GOT3 (cell line): ENCODE measurements around the gene EDC3.
"Not testable (repeated sequence)": the region's sequence is repeated elsewhere in the genome, so short reads cannot be mapped to it uniquely, and the experiment has no call there.

Experiments used
- DNase-seq: peaks from one replicate; lab custom pipeline; 2025; ENCODE audit warnings: mixed read lengths; lab: John Stamatoyannopoulos, UW

EDC3 gene

GRCh38 chr15:74695597-74696397 lies at the start of gene EDC3:
Gene EDC3 (minus strand): TSS chr15:74696024. CDS start chr15:74675124, 20,900 bp downstream.
- DNase-seq = peak; percentile 8

DNA sequence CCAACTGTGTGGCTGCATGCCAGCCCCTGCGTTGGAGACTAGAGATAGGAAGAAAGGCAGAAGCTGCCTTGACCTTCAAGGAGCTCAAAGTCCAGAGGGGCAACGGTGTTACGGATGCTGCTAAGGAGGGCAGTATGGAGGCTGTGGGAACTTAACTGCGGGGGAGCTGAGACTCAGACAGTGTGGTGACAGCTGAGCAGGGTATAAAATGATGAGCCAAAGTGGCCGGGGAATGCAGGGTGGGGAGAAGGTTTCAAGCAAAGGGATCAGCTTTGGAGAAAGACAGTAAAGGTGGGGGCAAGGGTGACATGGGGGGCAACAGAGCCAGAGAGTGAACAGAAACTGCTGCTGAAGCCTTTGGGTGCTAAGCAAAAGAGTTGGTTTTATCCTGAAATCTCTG lies 46.6 kb upstream of the EDC3 start:
- no peak for DNase-seq

GRCh38 chr15:74738239-74738638 lies 42.4 kb upstream of the EDC3 start:
- not testable (repeated sequence) for DNase-seq

- DNase-seq = no peak
Measured at GRCh38 chr15:74735305-74735704, 39.5 kb upstream of the EDC3 start.

DNA sequence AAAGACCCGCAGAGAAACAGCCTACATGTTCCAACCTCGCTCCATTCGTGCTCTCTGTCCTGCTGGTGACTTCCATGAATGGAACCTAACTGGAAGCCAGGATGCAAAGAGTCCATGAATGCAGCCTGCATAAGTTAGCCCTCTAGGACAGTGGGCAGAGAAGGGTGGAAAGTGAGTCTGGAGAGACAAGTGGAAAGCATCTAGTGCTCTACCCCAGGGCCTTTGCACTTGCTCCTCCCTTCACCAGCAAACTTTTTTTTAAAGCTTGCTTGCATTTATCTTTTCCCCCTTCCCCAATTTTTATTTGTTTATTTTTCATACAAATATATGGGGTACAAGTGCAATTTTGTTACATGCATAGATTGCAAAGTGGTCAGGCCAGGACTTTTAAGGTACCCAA lies 37.4 kb upstream of the EDC3 start:
- no peak for DNase-seq

DNA sequence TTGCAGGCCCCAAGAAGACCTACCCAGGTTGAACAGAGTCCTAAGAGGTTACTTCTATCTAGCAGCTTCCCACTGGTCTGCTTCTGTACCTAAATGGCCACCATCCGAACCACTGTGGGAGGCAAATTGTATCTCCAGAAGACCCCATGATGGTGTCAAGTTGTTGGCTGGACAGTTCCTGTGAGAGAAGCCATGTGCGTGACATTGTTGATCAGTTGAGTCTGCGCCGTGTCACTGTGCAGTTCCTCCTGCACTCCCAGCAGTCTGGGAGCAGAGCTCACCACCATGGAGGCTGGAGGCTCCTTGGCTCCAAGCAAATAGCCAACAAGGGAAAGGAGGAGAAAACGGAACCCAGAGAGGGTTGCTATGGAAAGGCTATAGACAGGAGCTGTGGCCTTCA lies 37.0 kb upstream of the EDC3 start:
- DNase-seq = no peak

GRCh38 chr15:74730619-74731316 lies 34.9 kb upstream of the EDC3 start:
- DNase-seq = no peak

- DNase-seq = not testable (repeated sequence)
Measured at GRCh38 chr15:74729372-74729771, 33.5 kb upstream of the EDC3 start.

- DNase-seq = not testable (repeated sequence)
Measured at GRCh38 chr15:74728699-74729098, 32.9 kb upstream of the EDC3 start.

- no peak for DNase-seq
Measured at GRCh38 chr15:74727727-74728126, 31.9 kb upstream of the EDC3 start.

DNA sequence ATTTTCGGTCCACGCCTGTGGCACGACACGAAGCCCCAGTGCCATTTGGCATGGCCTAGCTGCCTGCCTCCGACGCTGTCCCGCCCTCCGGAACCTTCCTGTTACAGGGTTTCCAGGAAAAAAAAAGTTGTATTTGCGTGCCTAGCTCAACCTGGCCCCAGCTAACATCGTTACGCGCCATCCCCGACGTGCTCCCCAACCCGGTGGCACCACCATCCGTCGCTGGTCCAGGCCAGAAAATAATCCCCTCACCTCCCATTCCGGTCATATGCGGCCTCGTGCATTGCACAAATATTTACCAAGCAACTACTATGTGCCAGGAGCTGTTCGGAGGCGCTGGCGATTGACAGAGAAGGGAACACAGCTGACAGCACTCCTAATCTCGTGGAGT lies 30.9 kb upstream of the EDC3 start:
- no peak for DNase-seq

GRCh38 chr15:74725845-74726773 lies 30.3 kb upstream of the EDC3 start:
- DNase-seq = peak; percentile 25

- no peak for DNase-seq
Measured at GRCh38 chr15:74725225-74725774, 29.5 kb upstream of the EDC3 start, which contains the start of gene CYP1A1. Gene CYP1A1 (minus strand): TSS chr15:74725528. CDS start chr15:74723097, 2,431 bp downstream.

GRCh38 chr15:74724570-74725224 lies 28.9 kb upstream of the EDC3 start:
- DNase-seq = no peak

- DNase-seq = no peak
Measured at GRCh38 chr15:74723754-74724334, 28.0 kb upstream of the EDC3 start.

DNA sequence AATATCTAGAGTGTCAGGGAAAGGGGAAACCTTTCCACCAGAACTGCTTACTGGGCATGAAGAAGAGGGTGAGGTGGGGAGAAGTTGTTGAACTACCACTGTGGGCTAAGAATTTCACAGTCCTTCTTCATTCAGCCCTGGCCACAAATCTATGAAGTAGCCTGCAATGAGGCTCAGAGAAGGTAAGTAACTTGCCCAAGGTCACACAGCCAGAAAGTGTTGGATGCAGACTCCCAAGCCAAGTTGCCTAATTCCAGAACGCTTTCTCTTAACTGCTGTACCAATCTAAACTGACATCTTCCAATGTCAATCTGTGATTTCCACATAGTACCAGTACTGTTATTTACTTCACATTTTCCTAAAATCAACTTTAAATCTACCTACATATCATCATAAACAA lies 27.4 kb upstream of the EDC3 start:
- DNase-seq = no peak

DNA sequence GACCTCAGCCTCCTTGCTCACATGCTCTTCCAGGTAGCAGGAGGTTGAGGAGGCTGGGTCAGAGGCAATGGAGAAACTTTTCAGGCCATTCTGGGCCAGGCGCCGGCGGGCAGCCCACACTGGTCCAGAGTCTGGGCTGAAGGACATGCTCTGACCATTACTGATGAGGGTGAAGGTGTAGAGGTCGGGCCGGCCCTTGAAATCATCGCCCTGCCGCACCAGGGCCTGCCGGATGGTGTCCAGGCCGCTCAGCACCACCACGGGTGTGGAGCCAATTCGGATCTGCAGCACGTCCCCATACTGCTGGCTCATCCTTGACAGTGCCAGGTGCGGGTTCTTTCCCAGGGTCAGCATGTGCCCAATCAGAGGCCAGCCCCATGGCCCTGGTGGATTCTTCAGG lies 26.8 kb upstream of the EDC3 start:
- no peak for DNase-seq

GRCh38 chr15:74716651-74717050 lies 20.8 kb upstream of the EDC3 start:
- DNase-seq = no peak

DNA sequence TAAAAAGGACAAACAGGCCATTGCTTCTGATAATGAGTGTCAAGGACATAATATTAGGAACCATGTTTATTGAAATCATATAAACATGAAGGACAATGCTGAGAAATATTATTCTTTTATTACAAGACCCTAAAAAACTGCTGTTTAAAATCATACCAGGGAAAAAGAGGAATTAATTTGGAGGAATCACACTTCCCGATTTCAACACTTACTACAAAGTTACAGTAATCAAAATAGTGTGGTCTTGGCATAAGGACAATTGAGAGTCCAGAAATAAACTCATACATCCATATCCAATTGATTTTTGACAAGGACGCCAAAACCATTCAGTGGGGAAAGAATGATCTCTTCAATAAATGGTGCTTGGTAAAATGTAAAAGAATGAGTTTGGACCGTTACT lies 16.5 kb upstream of the EDC3 start:
- no peak for DNase-seq

GRCh38 chr15:74710319-74711094 lies 14.7 kb upstream of the EDC3 start:
- no peak for DNase-seq
